ENCODE measurements around the gene SPOCK1. TPM values are rescaled to one million over a fixed set of nuclear protein-coding genes. Genes with fewer than 3 reads are reported as not detected.

The SPOCK1 gene
- total RNA-seq, 1 donor from 2014 or later = 3.7 TPM

DNA sequence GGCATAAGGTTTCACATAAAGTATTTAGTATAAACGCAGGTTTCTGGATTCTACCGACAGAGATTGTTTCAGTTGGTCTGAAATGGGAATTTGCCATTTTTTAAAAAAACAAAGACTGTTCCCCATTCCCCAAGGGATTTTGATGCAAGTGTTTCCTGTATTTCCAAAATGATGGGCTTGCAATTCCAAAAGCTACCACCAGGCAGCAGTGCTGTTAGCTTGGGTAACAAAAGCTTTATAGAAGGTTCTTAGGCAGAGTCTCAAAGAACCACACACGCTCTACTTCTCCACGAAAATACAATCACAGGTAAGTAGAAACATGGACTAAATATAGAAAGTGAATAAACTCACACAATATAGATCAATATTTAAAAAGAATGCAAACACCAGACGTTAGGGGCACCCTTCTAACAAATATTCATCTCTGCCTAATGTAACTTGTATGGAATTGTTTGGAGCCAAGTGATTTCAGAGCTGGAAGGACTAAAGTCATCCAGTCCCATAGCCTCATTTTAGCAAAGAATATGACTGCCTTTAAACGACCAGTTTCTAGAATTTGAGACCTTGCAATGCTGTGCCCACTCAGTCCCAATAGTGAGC lies 154.3 kb downstream of the SPOCK1 start:
- Histone ChIP-seq H3K4me3 (ENCODE audit: low read length in 3 of 3) (no peak overlapping the region), H3K27ac (ENCODE audit: low read depth, low read length) (no peak overlapping the region), H3K4me1 (ENCODE audit: control insufficient read depth in 3 of 3, insufficient read depth in 3 of 3, low read length in 3 of 3) (no peaks in the 10 kb centered on the region), H3K9me3 (ENCODE audit: control insufficient read depth in 3 of 3, low read length in 3 of 3) (no peaks in the 10 kb centered on the region), H3K36me3 (ENCODE audit: control insufficient read depth in 3 of 3, insufficient read depth in 3 of 3, low read length in 3 of 3) (no peaks in the 10 kb centered on the region), H3K27me3 (ENCODE audit: control insufficient read depth in 3 of 3, insufficient read depth in 3 of 3, low read length in 3 of 3) (no peaks in the 10 kb centered on the region), H3K9ac (ENCODE audit: low read depth in 1 of 3, low read length in 3 of 3) (no peak overlapping the region)

DNA sequence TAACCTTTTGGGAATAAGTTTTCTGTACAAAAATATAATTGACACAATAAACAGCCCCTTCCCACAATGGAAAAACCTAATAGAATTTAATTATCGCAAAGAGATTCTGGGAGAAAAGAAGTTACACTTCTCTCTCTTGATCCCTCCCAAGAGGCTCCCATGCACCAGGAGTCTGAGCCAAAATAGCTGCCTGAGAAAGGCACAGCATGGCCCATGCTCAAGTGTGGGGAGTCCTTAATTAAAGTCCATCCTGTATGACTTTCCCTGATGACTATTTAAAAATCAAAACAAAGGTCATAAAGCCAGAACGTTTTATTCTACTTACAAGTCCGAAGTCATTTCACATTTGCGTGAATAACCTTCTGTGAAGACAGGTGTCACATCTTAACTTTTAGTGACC lies 155.1 kb downstream of the SPOCK1 start:
- Histone ChIP-seq H3K36me3 (ENCODE audit: control insufficient read depth in 3 of 3, insufficient read depth in 3 of 3, low read length in 3 of 3) (no peaks in the 10 kb centered on the region), H3K4me1 (ENCODE audit: control insufficient read depth in 3 of 3, insufficient read depth in 3 of 3, low read length in 3 of 3) (no peaks in the 10 kb centered on the region), H3K27ac (ENCODE audit: low read depth, low read length) (no peak overlapping the region), H3K9me3 (ENCODE audit: control insufficient read depth in 3 of 3, low read length in 3 of 3) (no peaks in the 10 kb centered on the region), H3K9ac (ENCODE audit: low read depth in 1 of 3, low read length in 3 of 3) (no peak overlapping the region), H3K27me3 (ENCODE audit: control insufficient read depth in 3 of 3, insufficient read depth in 3 of 3, low read length in 3 of 3) (no peaks in the 10 kb centered on the region), H3K4me3 (ENCODE audit: low read length in 3 of 3) (no peak overlapping the region)

DNA sequence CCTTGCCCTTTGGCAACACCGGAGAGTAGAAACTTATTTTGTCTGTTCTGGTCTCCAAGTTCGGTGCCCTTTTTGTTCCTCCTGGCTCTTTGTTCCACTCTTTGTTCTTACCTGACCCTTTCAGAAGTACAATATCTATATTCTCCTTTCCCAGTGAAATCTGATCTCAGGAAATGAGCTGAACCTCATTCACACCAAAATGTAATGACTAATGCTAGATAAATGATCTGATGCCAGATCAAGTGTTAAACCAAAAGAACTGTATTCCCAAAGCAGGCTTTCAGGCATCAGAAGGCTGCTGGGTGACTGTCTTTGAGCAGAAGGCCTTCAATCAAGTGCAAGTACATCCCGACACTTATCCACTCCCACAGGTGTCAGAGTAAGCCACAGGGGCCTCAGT lies 156.4 kb downstream of the SPOCK1 start:
- Histone ChIP-seq H3K4me1 (ENCODE audit: control insufficient read depth in 3 of 3, insufficient read depth in 3 of 3, low read length in 3 of 3) (no peaks in the 10 kb centered on the region), H3K9me3 (ENCODE audit: control insufficient read depth in 3 of 3, low read length in 3 of 3) (no peaks in the 10 kb centered on the region), H3K27me3 (ENCODE audit: control insufficient read depth in 3 of 3, insufficient read depth in 3 of 3, low read length in 3 of 3) (no peaks in the 10 kb centered on the region), H3K36me3 (ENCODE audit: control insufficient read depth in 3 of 3, insufficient read depth in 3 of 3, low read length in 3 of 3) (no peaks in the 10 kb centered on the region), H3K9ac (ENCODE audit: low read depth in 1 of 3, low read length in 3 of 3) (no peak overlapping the region), H3K27ac (ENCODE audit: low read depth, low read length) (no peak overlapping the region), H3K4me3 (ENCODE audit: low read length in 3 of 3) (no peak overlapping the region)

DNA sequence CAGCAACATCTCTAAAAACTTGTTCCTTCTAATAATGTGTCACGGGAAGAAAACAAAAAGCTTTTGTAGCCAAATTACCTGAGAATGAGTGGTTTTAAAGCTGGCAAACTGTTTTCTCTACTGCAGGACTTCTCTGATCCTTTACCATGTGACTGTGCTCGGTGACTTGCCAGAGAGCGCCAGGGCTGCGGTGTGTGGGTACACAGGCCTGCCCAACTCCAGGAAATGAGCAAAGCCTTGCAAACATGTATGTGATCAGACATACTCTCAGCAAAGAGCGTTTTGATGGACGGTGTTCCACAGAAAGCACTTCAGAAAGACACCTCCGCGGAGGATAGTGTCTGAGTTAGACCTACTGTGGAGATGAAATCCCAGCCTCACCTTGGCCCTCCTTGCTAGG lies 157.3 kb downstream of the SPOCK1 start:
- H3K9ac ChIP-seq (ENCODE audit: low read depth in 1 of 3, low read length in 3 of 3) = no peak overlapping the region
- no peaks in the 10 kb centered on the region for H3K9me3 ChIP-seq (ENCODE audit: control insufficient read depth in 3 of 3, low read length in 3 of 3)
- no peaks in the 10 kb centered on the region for H3K36me3 ChIP-seq (ENCODE audit: control insufficient read depth in 3 of 3, insufficient read depth in 3 of 3, low read length in 3 of 3)
- H3K4me1 ChIP-seq (ENCODE audit: control insufficient read depth in 3 of 3, insufficient read depth in 3 of 3, low read length in 3 of 3) = no peaks in the 10 kb centered on the region
- H3K4me3 ChIP-seq (ENCODE audit: low read length in 3 of 3) = no peak overlapping the region
- no peaks in the 10 kb centered on the region for H3K27me3 ChIP-seq (ENCODE audit: control insufficient read depth in 3 of 3, insufficient read depth in 3 of 3, low read length in 3 of 3)
- H3K27ac ChIP-seq (ENCODE audit: low read depth, low read length) = no peak overlapping the region

- Histone ChIP-seq H3K27me3 (ENCODE audit: control insufficient read depth in 3 of 3, insufficient read depth in 3 of 3, low read length in 3 of 3) (no peaks in the 10 kb centered on the region), H3K9me3 (ENCODE audit: control insufficient read depth in 3 of 3, low read length in 3 of 3) (no peaks in the 10 kb centered on the region)
Observed at GRCh38 chr5:137340881-137341280, 158.2 kb downstream of the SPOCK1 start.

DNA sequence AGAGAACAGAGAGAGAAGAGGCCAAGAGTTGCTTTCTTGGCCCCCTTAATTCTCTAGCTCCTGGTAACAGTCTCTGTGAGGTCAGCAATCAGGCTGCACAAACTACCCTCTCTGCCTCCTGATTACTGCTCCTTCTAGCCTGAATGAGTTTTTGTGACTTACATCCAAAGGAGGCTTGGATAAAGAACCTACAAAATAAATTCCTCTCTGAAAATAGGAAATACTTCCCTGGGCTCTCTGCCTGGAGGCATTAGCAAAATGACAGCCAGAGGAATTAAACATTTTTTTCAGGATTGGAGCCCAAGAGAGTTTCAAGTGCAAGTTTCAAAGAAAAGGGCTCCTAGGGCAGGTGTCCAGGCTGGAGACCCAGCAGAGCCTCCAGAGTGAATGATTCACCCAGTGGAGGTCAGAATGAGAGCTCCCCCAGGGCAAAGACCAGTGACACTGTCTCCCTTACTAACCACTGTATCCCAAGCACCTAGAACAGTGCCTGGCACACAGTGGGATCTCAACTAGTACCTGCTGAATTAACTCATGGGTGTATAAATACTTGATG lies 162.5 kb downstream of the SPOCK1 start:
- Histone ChIP-seq H3K36me3 (ENCODE audit: control insufficient read depth in 3 of 3, insufficient read depth in 3 of 3, low read length in 3 of 3) (no peaks in the 10 kb centered on the region), H3K27me3 (ENCODE audit: control insufficient read depth in 3 of 3, insufficient read depth in 3 of 3, low read length in 3 of 3) (no peaks in the 10 kb centered on the region), H3K9me3 (ENCODE audit: control insufficient read depth in 3 of 3, low read length in 3 of 3) (no peaks in the 10 kb centered on the region), H3K27ac (ENCODE audit: low read depth, low read length) (no peak overlapping the region), H3K9ac (ENCODE audit: low read depth in 1 of 3, low read length in 3 of 3) (no peak overlapping the region), H3K4me3 (ENCODE audit: low read length in 3 of 3) (no peak overlapping the region), H3K4me1 (ENCODE audit: control insufficient read depth in 3 of 3, insufficient read depth in 3 of 3, low read length in 3 of 3) (no peaks in the 10 kb centered on the region)

More at GRCh38 chr5:137340881-137341280, 158.2 kb downstream of the SPOCK1 start:
- Histone ChIP-seq H3K27ac (ENCODE audit: low read depth, low read length) (no peak overlapping the region), H3K36me3 (ENCODE audit: control insufficient read depth in 3 of 3, insufficient read depth in 3 of 3, low read length in 3 of 3) (no peaks in the 10 kb centered on the region), H3K9ac (ENCODE audit: low read depth in 1 of 3, low read length in 3 of 3) (no peak overlapping the region), H3K4me3 (ENCODE audit: low read length in 3 of 3) (no peak overlapping the region), H3K4me1 (ENCODE audit: control insufficient read depth in 3 of 3, insufficient read depth in 3 of 3, low read length in 3 of 3) (no peaks in the 10 kb centered on the region)

- Histone ChIP-seq H3K9ac (ENCODE audit: low read depth in 1 of 3, low read length in 3 of 3) (no peak overlapping the region), H3K4me3 (ENCODE audit: low read length in 3 of 3) (no peak overlapping the region), H3K4me1 (ENCODE audit: control insufficient read depth in 3 of 3, insufficient read depth in 3 of 3, low read length in 3 of 3) (no peaks in the 10 kb centered on the region), H3K9me3 (ENCODE audit: control insufficient read depth in 3 of 3, low read length in 3 of 3) (no peaks in the 10 kb centered on the region), H3K27ac (ENCODE audit: low read depth, low read length) (no peak overlapping the region), H3K27me3 (ENCODE audit: control insufficient read depth in 3 of 3, insufficient read depth in 3 of 3, low read length in 3 of 3) (no peaks in the 10 kb centered on the region), H3K36me3 (ENCODE audit: control insufficient read depth in 3 of 3, insufficient read depth in 3 of 3, low read length in 3 of 3) (no peaks in the 10 kb centered on the region)
Observed at GRCh38 chr5:137336161-137336560, 163.0 kb downstream of the SPOCK1 start.

DNA sequence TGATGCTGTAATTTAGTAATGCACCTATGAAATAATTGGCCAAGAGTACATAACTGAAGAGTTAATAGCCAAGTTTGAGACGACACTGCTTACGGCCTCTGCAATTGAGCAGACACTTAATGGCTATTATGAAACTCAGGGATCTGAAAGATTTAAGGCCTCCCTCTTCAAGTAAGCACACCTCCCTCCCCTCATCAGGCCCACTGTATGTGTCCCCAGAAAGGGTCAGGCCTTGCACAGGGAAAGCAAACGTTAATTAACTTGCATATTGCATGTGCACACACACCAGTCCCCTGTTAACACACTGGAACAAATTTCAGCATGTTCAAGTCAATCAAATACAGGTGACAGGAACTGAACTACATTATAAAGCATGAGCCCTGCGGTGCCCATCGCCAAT lies 163.6 kb downstream of the SPOCK1 start:
- no peaks in the 10 kb centered on the region for H3K36me3 ChIP-seq (ENCODE audit: control insufficient read depth in 3 of 3, insufficient read depth in 3 of 3, low read length in 3 of 3)
- no peaks in the 10 kb centered on the region for H3K9me3 ChIP-seq (ENCODE audit: control insufficient read depth in 3 of 3, low read length in 3 of 3)
- no peak overlapping the region for H3K27ac ChIP-seq (ENCODE audit: low read depth, low read length)
- H3K27me3 ChIP-seq (ENCODE audit: control insufficient read depth in 3 of 3, insufficient read depth in 3 of 3, low read length in 3 of 3) = no peaks in the 10 kb centered on the region
- no peak overlapping the region for H3K4me3 ChIP-seq (ENCODE audit: low read length in 3 of 3)
- no peaks in the 10 kb centered on the region for H3K4me1 ChIP-seq (ENCODE audit: control insufficient read depth in 3 of 3, insufficient read depth in 3 of 3, low read length in 3 of 3)
- H3K9ac ChIP-seq (ENCODE audit: low read depth in 1 of 3, low read length in 3 of 3) = no peak overlapping the region

- Histone ChIP-seq H3K4me3 (ENCODE audit: low read length in 3 of 3) (no peak overlapping the region), H3K9me3 (ENCODE audit: control insufficient read depth in 3 of 3, low read length in 3 of 3) (no peaks in the 10 kb centered on the region), H3K36me3 (ENCODE audit: control insufficient read depth in 3 of 3, insufficient read depth in 3 of 3, low read length in 3 of 3) (no peaks in the 10 kb centered on the region), H3K9ac (ENCODE audit: low read depth in 1 of 3, low read length in 3 of 3) (no peak overlapping the region), H3K27ac (ENCODE audit: low read depth, low read length) (no peak overlapping the region), H3K27me3 (ENCODE audit: control insufficient read depth in 3 of 3, insufficient read depth in 3 of 3, low read length in 3 of 3) (no peaks in the 10 kb centered on the region), H3K4me1 (ENCODE audit: control insufficient read depth in 3 of 3, insufficient read depth in 3 of 3, low read length in 3 of 3) (no peaks in the 10 kb centered on the region)
Observed at GRCh38 chr5:137333928-137334327, 165.2 kb downstream of the SPOCK1 start.

- Histone ChIP-seq H3K4me1 (ENCODE audit: control insufficient read depth in 3 of 3, insufficient read depth in 3 of 3, low read length in 3 of 3) (no peaks in the 10 kb centered on the region), H3K36me3 (ENCODE audit: control insufficient read depth in 3 of 3, insufficient read depth in 3 of 3, low read length in 3 of 3) (no peaks in the 10 kb centered on the region), H3K27ac (ENCODE audit: low read depth, low read length) (no peak overlapping the region), H3K9me3 (ENCODE audit: control insufficient read depth in 3 of 3, low read length in 3 of 3) (no peaks in the 10 kb centered on the region), H3K27me3 (ENCODE audit: control insufficient read depth in 3 of 3, insufficient read depth in 3 of 3, low read length in 3 of 3) (no peaks in the 10 kb centered on the region), H3K9ac (ENCODE audit: low read depth in 1 of 3, low read length in 3 of 3) (no peak overlapping the region), H3K4me3 (ENCODE audit: low read length in 3 of 3) (no peak overlapping the region)
Observed at GRCh38 chr5:137333475-137333874, 165.7 kb downstream of the SPOCK1 start.
